ENCODE measurements around the gene SDHB.

DNA sequence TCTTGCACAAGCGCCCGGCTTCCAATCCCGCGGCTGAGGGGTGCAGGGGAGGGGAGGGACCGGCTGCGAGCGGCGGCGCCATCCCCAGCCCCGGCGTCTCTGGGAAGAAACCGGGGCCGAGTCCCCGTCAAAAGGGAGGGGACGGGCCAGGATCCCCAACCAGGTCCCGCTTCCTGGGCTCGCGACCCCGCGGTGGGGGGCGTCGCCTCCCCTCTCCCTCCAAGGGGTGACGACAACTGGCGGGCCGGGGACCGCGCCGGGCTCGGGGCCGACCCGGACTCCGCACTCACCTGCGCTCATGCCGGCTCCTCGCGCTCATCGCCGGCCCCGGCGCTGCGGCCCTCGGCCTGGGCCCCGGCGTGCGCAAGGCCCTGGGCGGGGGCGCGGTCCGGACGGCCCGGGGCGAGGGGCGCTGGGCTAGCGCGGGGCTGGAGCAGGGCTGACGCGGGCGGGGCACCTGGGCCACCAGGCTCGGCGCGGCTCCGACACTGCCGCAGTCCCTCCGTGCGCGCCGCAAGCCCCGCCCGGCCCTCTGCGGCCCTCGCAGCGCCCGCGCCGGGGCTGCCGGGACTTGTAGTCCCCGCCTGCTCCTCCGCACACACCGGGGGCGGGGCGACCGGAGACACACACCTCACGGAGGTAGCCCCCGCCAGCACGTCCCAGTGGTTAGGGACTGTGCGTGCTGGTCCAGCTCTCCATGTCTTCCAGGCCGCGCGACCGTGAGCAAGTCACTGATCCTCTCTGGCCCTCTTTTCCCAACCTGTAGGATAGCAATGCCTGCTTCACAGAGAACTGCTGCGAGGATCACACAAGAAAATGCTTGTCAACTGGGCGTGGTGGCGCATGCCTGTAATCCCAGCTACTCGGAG lies 42.2 kb downstream of the SDHB start, which contains the start of gene ATP13A2:
- TF ChIP-seq, protein P1, sequence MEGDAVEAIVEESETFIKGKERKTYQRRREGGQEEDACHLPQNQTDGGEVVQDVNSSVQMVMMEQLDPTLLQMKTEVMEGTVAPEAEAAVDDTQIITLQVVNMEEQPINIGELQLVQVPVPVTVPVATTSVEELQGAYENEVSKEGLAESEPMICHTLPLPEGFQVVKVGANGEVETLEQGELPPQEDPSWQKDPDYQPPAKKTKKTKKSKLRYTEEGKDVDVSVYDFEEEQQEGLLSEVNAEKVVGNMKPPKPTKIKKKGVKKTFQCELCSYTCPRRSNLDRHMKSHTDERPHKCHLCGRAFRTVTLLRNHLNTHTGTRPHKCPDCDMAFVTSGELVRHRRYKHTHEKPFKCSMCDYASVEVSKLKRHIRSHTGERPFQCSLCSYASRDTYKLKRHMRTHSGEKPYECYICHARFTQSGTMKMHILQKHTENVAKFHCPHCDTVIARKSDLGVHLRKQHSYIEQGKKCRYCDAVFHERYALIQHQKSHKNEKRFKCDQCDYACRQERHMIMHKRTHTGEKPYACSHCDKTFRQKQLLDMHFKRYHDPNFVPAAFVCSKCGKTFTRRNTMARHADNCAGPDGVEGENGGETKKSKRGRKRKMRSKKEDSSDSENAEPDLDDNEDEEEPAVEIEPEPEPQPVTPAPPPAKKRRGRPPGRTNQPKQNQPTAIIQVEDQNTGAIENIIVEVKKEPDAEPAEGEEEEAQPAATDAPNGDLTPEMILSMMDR (IDR thresholded peaks at IDR 0.05; ENCODE audit: low read length): no peak
- TF ChIP-seq EZH2 (IDR thresholded peaks at IDR 0.05; ENCODE audit: borderline replicate concordance, low read length): no peak
